ENCODE measurements around the gene ATP6V0A4.

The ATP6V0A4 gene

GRCh38 chr7:138679793-138680192, 118.2 kb downstream of the ATP6V0A4 start:
- H4K20me1 ChIP-seq (ENCODE audit: insufficient read depth, low read length) = no peaks in the 10 kb centered on the region
- no peak overlapping the region for H3K27ac ChIP-seq (ENCODE audit: low read length)
- H3K79me2 ChIP-seq (ENCODE audit: insufficient read depth, low read length) = no peaks in the 10 kb centered on the region
- no peak overlapping the region for H3K4me3 ChIP-seq (ENCODE audit: low read depth in 1 of 2, low read length in 2 of 2)
- no peak for DNase-seq
- no peak for ATAC-seq (ENCODE audit: insufficient read depth, low read depth)
- TF ChIP-seq CTCF (IDR thresholded peaks at IDR 0.05; ENCODE audit: borderline replicate concordance, extremely low read depth, low read length, poor library complexity, severe bottlenecking) (no peak), EZH2 (IDR thresholded peaks at IDR 0.05; ENCODE audit: borderline replicate concordance, low read depth, low read length, severe bottlenecking) (no peak)
- no peak overlapping the region for H3K4me2 ChIP-seq (ENCODE audit: insufficient read depth, low read length)
- H3K9me3 ChIP-seq (ENCODE audit: insufficient read depth, low read length, severe bottlenecking) = no peaks in the 10 kb centered on the region
- H3K9ac ChIP-seq (ENCODE audit: low read depth, low read length) = no peak overlapping the region
- H3K27me3 ChIP-seq (ENCODE audit: insufficient read depth, low read length, poor library complexity) = no peaks in the 10 kb centered on the region
- no peak overlapping the region for H2AFZ ChIP-seq (ENCODE audit: low read depth, low read length)
- no peaks in the 10 kb centered on the region for H3K4me1 ChIP-seq (ENCODE audit: insufficient read depth, low read length)
- H3K36me3 ChIP-seq (ENCODE audit: insufficient read depth, low read length) = no peaks in the 10 kb centered on the region

GRCh38 chr7:138670594-138670993, 127.4 kb downstream of the ATP6V0A4 start:
- Histone ChIP-seq H3K4me3 (ENCODE audit: low read depth in 1 of 2, low read length in 2 of 2) (no peak overlapping the region), H3K4me1 (ENCODE audit: insufficient read depth, low read length) (no peaks in the 10 kb centered on the region), H3K4me2 (ENCODE audit: insufficient read depth, low read length) (no peak overlapping the region), H3K27me3 (ENCODE audit: insufficient read depth, low read length, poor library complexity) (no peaks in the 10 kb centered on the region), H3K9ac (ENCODE audit: low read depth, low read length) (no peak overlapping the region), H3K36me3 (ENCODE audit: insufficient read depth, low read length) (no peaks in the 10 kb centered on the region), H3K79me2 (ENCODE audit: insufficient read depth, low read length) (no peaks in the 10 kb centered on the region), H2AFZ (ENCODE audit: low read depth, low read length) (no peak overlapping the region), H3K27ac (ENCODE audit: low read length) (no peak overlapping the region), H3K9me3 (ENCODE audit: insufficient read depth, low read length, severe bottlenecking) (no peaks in the 10 kb centered on the region), H4K20me1 (ENCODE audit: insufficient read depth, low read length) (no peaks in the 10 kb centered on the region)
- no peak for DNase-seq
- TF ChIP-seq CTCF (IDR thresholded peaks at IDR 0.05; ENCODE audit: borderline replicate concordance, extremely low read depth, low read length, poor library complexity, severe bottlenecking) = no peak
- TF ChIP-seq EZH2 (IDR thresholded peaks at IDR 0.05; ENCODE audit: borderline replicate concordance, low read depth, low read length, severe bottlenecking) = no peak
- ATAC-seq (ENCODE audit: insufficient read depth, low read depth) = no peak

- Histone ChIP-seq H3K9ac (ENCODE audit: low read depth, low read length) (no peak overlapping the region), H4K20me1 (ENCODE audit: insufficient read depth, low read length) (no peaks in the 10 kb centered on the region), H3K4me1 (ENCODE audit: insufficient read depth, low read length) (no peaks in the 10 kb centered on the region), H3K9me3 (ENCODE audit: insufficient read depth, low read length, severe bottlenecking) (no peaks in the 10 kb centered on the region), H3K27ac (ENCODE audit: low read length) (no peak overlapping the region), H3K36me3 (ENCODE audit: insufficient read depth, low read length) (no peaks in the 10 kb centered on the region), H3K4me2 (ENCODE audit: insufficient read depth, low read length) (no peak overlapping the region), H2AFZ (ENCODE audit: low read depth, low read length) (no peak overlapping the region), H3K4me3 (ENCODE audit: low read depth in 1 of 2, low read length in 2 of 2) (no peak overlapping the region), H3K27me3 (ENCODE audit: insufficient read depth, low read length, poor library complexity) (no peaks in the 10 kb centered on the region), H3K79me2 (ENCODE audit: insufficient read depth, low read length) (no peaks in the 10 kb centered on the region)
- DNase-seq = no peak
- TF ChIP-seq EZH2 (IDR thresholded peaks at IDR 0.05; ENCODE audit: borderline replicate concordance, low read depth, low read length, severe bottlenecking) (no peak), CTCF (IDR thresholded peaks at IDR 0.05; ENCODE audit: borderline replicate concordance, extremely low read depth, low read length, poor library complexity, severe bottlenecking) (no peak)
- no peak for ATAC-seq (ENCODE audit: insufficient read depth, low read depth)
Observed at GRCh38 chr7:138669364-138669763, 128.6 kb downstream of the ATP6V0A4 start.

- H2AFZ ChIP-seq (ENCODE audit: low read depth, low read length) = no peak overlapping the region
- H3K27me3 ChIP-seq (ENCODE audit: insufficient read depth, low read length, poor library complexity) = no peaks in the 10 kb centered on the region
- no peak for DNase-seq
- no peak overlapping the region for H3K27ac ChIP-seq (ENCODE audit: low read length)
- H3K9me3 ChIP-seq (ENCODE audit: insufficient read depth, low read length, severe bottlenecking) = no peaks in the 10 kb centered on the region
- H4K20me1 ChIP-seq (ENCODE audit: insufficient read depth, low read length) = no peaks in the 10 kb centered on the region
- no peak overlapping the region for H3K9ac ChIP-seq (ENCODE audit: low read depth, low read length)
- no peak overlapping the region for H3K4me3 ChIP-seq (ENCODE audit: low read depth in 1 of 2, low read length in 2 of 2)
- ATAC-seq (ENCODE audit: insufficient read depth, low read depth) = no peak
- H3K79me2 ChIP-seq (ENCODE audit: insufficient read depth, low read length) = no peaks in the 10 kb centered on the region
- H3K4me2 ChIP-seq (ENCODE audit: insufficient read depth, low read length) = no peak overlapping the region
- no peaks in the 10 kb centered on the region for H3K4me1 ChIP-seq (ENCODE audit: insufficient read depth, low read length)
- H3K36me3 ChIP-seq (ENCODE audit: insufficient read depth, low read length) = no peaks in the 10 kb centered on the region
- TF ChIP-seq EZH2 (IDR thresholded peaks at IDR 0.05; ENCODE audit: borderline replicate concordance, low read depth, low read length, severe bottlenecking) (no peak), CTCF (IDR thresholded peaks at IDR 0.05; ENCODE audit: borderline replicate concordance, extremely low read depth, low read length, poor library complexity, severe bottlenecking) (no peak)
Observed at GRCh38 chr7:138668946-138669345, 129.1 kb downstream of the ATP6V0A4 start.
